SK-MEL-5 (cell line): Measurements from ENCODE around the gene RNF44. TPM values are rescaled to one million over a fixed set of nuclear protein-coding genes. Genes with fewer than 3 reads are reported as not detected.
"Not testable (repeated sequence)": the region's sequence is repeated elsewhere in the genome, so short reads cannot be mapped to it uniquely, and the experiment has no call there.

Experiments used
- DNase-seq: peaks from one replicate; pipeline ENCODE4 v3.0.0-alpha.2; 2016; ENCODE audit warnings: low read depth, low spot score
- in situ Hi-C: cut with HindIII; loops from 2 replicates; pipeline ENCODE4 v1.10.0; 2016; ENCODE audit warnings: low sequenced_read_pairs, high pct_unique_total_duplicates, low pct_unique_long_range_greater_than_20kb
- total RNA-seq: library from RNA; depleted of rRNA; stranded (reverse); fragments of >200 nt; shearing (Covaris generic); gene quantifications from 2 replicates; pipeline ENCODE4 v1.2.3, GENCODE V29; 2014

RNF44 gene
- total RNA-seq, 1 experiment from 2014 or later, result 7.7 TPM

DNA sequence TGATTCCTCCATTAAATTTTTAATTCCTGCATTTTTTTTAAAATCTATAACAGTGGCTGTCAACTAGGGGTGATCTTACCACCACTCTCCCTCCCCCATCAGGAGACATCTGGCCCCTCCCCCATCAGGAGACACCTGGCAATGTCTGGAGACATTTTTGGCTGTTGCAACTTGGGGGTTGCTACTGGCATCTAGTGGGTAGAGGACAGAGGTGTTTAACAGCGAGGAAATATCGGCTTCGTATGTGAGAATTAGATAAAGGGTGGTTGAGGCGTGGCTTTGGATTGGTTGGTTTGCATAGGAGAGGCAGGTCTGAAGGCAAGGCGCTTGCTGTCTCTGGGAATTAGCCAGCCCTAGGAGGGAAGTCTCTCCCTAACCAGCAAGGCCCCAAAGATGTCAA lies 22.5 kb upstream of the RNF44 start:
- peak; percentile 20 for DNase-seq
- in situ Hi-C loops, result no loop called here

DNA sequence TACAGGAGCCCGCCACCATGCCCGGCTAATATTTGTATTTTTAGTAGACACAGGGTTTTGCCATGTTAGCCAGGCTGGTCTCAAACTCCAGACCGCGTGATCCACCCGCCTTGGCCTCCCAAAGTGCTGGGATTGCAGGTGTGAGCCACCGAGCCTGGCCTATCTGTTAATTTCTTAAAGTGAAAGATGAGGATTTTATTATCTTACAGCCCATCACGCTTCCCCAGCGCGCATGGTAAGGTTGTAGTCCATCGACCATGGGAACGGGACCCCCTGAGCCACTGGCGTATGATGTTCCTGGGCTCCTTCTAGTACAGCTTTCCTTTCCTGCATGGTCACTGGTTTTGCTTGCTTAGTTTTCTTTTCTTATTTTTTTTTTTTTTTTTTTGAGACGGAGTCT lies 20.6 kb upstream of the RNF44 start:
- in situ Hi-C loops, result no loop called here
- no peak for DNase-seq

GRCh38 chr5:176553260-176554085 lies 16.3 kb upstream of the RNF44 start:
- DNase-seq, result no peak
- in situ Hi-C loops, result no loop called here

DNA sequence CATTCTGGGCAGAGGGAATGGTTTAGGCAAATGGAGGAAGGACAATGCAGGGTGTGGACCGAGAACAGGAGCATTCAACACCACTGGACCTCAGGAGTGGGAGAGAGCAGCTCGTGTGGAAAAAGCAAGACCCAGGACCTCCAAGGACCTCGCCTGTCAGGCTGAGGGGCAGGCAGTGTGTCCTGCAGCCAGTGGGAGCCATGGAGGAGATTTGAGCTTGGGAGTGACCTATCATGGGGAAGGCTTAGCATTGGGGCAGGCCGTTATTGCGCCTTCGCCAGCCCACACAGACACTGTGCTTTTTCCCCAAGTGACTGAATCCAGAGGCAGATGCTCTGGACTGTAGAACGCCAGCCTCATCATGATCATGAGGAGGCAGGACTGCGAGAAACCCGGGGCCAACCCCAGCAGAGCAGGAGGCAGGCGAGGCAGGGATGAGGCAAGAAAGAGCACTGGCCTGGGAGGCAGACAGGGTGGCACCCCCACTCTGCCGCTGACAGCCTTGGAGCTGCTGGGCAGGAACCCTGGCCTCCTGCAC lies 15.2 kb upstream of the RNF44 start:
- DNase-seq, result no peak
- in situ Hi-C loops, result no loop called here

GRCh38 chr5:176550937-176551336 lies 13.7 kb upstream of the RNF44 start:
- in situ Hi-C loops, DNase-seq: not testable (repeated sequence)

DNA sequence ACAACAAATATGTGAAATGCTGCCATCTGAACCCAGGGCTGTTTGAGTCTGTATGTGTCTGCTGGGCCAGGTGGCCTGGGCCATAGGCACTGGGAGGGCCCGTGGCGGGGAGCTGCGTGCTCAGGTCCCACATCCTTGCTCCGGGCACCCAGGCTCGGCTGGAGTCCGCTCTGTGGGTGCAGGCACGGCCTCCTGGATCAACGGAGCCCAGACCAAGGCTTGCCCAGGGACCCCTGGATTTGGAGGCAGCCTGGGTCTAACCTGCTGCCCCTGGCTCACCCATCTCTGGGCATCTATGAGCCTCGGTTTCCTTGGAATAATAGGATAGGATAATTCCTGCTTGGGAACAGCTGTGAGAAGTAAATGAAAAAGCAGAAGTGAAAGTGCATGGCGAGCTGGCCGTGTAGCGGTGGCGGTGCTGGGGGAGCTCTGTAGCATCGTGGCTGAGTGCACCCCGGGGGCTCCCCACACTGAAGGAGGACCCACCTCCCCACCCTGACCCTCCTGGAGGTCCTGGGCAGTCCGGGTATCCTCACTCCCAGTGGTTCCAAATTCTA lies 13.2 kb upstream of the RNF44 start:
- in situ Hi-C loops, result no loop called here
- no peak for DNase-seq

GRCh38 chr5:176549871-176550270 lies 12.7 kb upstream of the RNF44 start:
- in situ Hi-C loops, result no loop called here
- DNase-seq, result no peak

GRCh38 chr5:176548967-176549444 lies 11.8 kb upstream of the RNF44 start, which contains the start of gene CDHR2:
Gene CDHR2, plus strand, starts transcription at chr5:176549342. Its CDS starts 16,011 bp downstream, at chr5:176565353.
- no peak for DNase-seq
- in situ Hi-C loops, result no loop called here

DNA sequence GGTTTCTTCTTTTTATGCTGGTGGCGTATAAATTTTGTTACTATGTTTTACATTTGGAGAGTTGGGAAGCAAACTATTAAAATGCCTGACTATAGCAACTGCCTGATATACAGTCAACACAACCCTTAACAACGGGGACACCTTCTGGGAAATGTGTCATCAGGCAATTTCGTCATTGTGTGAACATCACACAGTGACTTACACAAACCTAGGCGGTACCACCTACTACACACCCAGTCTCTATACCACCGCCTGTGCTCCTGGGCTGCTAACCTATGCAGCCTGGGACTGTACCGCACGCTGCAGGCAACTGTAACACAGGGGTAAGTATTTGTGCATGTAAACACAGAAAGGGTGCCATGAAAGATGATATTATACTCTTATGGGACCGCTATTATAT lies 10.6 kb upstream of the RNF44 start:
- no peak for DNase-seq
- in situ Hi-C loops, result no loop called here

DNA sequence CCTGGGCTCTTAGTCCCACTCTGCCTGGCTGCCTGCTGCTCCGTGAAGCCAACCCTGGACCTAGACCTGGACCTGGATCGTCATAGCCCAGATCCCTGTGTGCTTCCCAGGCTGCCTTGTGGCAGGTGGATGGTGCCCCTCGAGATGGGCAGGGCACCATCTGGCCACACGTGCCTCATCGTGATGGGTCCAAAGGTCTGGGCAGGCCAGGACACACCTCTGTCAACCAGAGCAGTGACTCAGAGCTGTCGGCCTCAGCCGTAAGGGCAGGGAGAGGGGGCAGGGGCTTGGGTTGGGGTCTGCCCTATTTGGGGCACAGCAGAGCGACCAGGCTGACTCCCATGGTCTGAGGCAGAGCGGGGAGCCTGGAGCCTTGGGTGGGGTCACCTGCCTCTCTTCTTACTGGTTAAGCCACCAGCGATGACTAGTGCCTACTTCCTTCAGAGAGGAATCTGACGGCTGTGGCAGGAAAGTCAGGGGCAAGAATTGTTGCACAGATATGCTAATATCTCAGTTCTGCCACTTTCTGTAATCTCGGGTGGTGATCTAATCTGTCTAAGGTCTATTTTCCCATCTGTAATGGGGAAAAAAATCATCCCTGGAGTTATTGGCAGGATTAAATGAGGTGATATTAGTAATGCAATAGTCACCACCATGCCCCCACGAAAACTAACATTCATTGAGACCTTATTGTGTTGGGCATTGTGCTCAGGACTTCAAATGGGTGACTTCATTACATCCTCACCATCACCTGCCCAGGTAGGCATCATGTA lies 8.7 kb upstream of the RNF44 start:
- no peak for DNase-seq
- in situ Hi-C loops, result no loop called here

- in situ Hi-C loops, result no loop called here
Observed at GRCh38 chr5:176545388-176545736, 8.2 kb upstream of the RNF44 start.

GRCh38 chr5:176543428-176544182 lies 6.4 kb upstream of the RNF44 start:
- peak; percentile 59 for DNase-seq
- in situ Hi-C loops, result no loop called here

More at GRCh38 chr5:176545388-176545736, 8.2 kb upstream of the RNF44 start:
- no peak for DNase-seq

DNA sequence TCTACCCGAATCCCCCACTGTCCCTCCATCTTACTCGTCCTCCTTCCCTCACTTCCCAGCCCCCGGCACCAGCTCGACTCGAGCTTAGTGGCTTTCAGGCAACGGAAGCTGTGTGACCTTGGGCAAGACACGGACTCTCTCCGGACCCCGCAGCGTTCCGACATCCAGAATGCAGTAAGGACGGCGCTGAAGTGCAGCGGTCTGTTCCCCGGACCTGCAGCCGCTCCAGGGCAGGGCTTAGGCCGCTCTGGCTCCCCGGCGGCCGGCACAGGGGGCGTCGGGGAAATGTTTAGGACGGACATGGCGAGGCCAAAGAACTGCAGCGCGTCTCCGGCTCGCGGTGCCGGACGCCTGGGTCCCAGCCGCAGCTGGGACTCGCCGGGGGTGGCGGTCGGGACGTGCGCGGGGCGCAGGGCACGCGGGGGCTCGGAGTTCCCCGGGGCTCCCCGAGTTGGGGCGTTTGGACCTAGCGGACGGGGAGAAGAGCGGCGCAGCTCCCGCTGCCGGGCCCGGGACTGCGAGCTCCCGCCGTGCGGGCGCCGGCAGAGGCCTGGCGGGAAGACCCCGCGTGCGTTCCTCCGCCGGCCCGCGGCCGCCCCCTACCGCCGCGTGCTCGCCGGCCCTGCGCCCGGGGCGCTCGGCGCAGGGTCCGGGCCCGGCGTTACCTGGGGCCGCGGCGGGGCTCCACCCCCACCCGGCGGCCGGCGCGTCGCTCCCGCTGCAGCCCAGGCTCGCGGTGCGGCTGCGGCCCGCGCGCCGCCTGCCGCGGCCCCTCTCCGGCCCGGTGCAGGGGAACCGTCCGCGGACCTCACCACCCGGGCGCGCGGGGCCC lies 5.6 kb upstream of the RNF44 start:
- in situ Hi-C loops, result no loop called here
- peak; percentile 6 for DNase-seq

DNA sequence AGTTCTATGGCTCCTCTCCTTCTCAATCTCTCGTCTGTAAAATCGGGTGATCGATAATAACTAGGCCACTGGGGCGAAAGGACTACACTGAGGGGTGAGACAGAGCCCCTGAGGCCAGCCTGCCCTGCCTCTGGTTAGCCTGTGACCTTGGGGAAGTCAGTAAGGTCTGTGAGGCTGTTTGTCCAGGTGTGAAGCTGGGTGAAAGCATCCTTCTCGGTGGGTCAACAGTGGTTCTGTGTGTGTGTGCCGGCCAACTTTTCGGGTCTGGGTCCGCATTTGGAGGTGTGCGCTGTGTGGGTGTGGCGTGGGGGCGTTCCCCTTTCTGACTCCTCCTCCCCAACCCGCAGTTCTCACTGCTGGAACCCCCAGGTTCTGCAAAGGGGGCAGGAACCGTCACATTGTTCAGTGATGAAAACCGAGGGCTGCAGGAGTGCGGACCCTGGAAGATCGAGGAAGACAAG lies 5.0 kb upstream of the RNF44 start:
- in situ Hi-C loops, result no loop called here
- no peak for DNase-seq

DNA sequence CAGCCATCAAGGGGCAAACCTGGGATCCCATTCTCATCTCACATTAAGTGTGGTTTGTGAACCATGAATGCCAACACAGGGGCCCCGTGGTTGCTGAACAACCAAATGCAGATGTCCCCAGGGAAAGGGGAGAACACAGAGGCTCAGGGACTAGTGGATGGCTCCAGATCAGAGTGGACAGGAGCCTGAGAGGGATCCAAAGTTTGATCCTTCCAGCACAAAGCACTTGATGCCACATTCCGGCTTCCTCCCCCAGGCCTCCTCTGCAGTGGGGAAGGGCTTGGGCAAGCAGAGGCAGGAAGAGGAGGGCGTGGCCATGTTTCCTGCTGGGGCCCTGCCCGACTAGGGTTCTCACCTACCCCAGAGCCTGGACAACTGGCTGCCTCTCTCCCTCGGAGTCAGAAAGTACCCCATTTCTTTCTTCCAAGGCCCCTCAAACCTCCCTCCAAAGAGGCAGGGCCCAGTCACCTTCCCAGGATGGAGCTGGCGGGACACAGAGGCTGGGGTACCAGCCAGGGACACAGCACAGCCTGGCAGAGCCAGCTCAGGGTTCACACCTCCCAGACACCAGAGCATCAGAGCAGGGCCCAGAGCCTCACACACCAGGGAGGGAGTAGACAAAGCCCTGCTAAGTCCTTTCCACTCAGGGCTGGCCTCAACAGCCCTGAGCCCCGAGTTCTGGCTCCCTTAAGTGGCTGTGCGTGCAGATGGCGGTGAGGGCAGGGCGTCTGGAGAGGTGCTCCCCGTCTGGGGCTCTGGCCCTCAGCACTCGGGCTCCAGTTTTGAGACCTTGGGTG lies 4.3 kb upstream of the RNF44 start:
- DNase-seq, result no peak
- in situ Hi-C loops, result no loop called here

- no peak for DNase-seq
- in situ Hi-C loops, result no loop called here
Observed at GRCh38 chr5:176540956-176541337, 3.7 kb upstream of the RNF44 start.
